Measurements from ENCODE around the gene ATXN7L1. TPM values are rescaled to one million over a fixed set of nuclear protein-coding genes. Genes with fewer than 3 reads are reported as not detected.

ATXN7L1 gene
- polyA plus RNA-seq, 1 of the 3 experiments (the other 2 are of a cell fraction): 6.0 TPM

DNA sequence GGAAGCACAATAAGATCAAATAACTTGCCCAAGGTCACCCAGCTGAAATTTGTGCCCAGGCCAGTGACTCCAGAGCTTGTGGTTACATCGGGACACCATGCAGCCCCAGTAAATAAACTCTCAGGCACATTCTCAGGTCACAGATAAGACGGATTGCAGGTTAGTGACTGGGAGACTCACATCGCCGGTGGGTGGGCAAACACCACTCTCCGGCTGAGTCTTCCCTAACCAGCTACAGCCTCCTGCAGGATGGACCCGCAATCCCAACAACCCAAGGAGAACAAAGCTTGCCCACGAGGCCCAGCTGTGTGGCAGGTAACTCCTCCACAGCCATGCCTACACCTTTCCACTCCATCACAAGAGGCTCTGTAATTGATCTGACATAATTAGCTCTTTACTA lies 213.4 kb downstream of the ATXN7L1 start (continued):
- TF ChIP-seq, protein P1, sequence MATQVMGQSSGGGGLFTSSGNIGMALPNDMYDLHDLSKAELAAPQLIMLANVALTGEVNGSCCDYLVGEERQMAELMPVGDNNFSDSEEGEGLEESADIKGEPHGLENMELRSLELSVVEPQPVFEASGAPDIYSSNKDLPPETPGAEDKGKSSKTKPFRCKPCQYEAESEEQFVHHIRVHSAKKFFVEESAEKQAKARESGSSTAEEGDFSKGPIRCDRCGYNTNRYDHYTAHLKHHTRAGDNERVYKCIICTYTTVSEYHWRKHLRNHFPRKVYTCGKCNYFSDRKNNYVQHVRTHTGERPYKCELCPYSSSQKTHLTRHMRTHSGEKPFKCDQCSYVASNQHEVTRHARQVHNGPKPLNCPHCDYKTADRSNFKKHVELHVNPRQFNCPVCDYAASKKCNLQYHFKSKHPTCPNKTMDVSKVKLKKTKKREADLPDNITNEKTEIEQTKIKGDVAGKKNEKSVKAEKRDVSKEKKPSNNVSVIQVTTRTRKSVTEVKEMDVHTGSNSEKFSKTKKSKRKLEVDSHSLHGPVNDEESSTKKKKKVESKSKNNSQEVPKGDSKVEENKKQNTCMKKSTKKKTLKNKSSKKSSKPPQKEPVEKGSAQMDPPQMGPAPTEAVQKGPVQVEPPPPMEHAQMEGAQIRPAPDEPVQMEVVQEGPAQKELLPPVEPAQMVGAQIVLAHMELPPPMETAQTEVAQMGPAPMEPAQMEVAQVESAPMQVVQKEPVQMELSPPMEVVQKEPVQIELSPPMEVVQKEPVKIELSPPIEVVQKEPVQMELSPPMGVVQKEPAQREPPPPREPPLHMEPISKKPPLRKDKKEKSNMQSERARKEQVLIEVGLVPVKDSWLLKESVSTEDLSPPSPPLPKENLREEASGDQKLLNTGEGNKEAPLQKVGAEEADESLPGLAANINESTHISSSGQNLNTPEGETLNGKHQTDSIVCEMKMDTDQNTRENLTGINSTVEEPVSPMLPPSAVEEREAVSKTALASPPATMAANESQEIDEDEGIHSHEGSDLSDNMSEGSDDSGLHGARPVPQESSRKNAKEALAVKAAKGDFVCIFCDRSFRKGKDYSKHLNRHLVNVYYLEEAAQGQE (IDR thresholded peaks at IDR 0.05; ENCODE audit: low read depth, low read length): no peak
- no peak for TF ChIP-seq RAD21 (IDR thresholded peaks at IDR 0.05; ENCODE audit: low read length)
- TF ChIP-seq FOSL2 (IDR thresholded peaks at IDR 0.05; ENCODE audit: borderline replicate concordance, low read depth): no peak
- no peak for TF ChIP-seq EP300 (IDR thresholded peaks at IDR 0.05; ENCODE audit: borderline replicate concordance in 1 of 2, low read depth in 1 of 2, low read length in 1 of 2)

DNA sequence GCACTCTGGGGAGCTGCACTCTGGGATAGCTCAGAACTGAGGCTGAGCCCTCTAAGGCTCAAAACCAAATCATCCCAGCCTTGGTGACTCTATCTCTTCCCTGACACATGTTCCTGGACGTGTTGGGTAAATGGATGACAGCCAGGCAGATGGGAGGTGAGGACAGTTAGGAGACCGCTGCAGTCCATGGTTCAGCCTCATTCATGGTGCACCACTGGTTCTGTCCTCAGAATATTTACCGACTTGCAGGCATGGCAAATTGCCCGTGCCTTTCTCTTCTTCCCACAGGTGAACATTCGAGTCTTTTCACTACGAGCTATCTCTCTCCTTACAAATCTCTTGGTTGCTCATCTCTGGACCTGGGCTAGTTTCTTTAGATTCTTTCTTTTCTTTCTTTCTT lies 214.8 kb downstream of the ATXN7L1 start:
- CTCF ChIA-PET: interaction anchor here (3.4 to 3.5 kb wide), 2 partner anchors 9 to 11 kb away, joined by 12 to 23 read pairs; no protein-coding TSS in a partner anchor
- WGBS (ENCODE audit: low lambda C conversion rate): 90% methylated on average over 5 of the region's 6 CpGs

More for the DNA sequence above, 214.8 kb downstream of the ATXN7L1 start:
- H3K27ac ChIP-seq (ENCODE audit: low read depth in 2 of 2, low read length in 1 of 2): no peak overlapping the region
- H3F3A ChIP-seq (replicated peaks; ENCODE audit: insufficient read depth): no peaks in the 10 kb centered on the region
- peaks cover 3 to 5% of the 10 kb centered on the region in 2 experiments for H3K36me3 ChIP-seq (replicated peaks in 1 of 2; ENCODE audit: control insufficient read depth in 1 of 2, insufficient read depth in 2 of 2, low read length in 1 of 2)
- H3K79me2 ChIP-seq (ENCODE audit: insufficient read depth): no peaks in the 10 kb centered on the region
- no peak overlapping the region for H3K4me3 ChIP-seq (ENCODE audit: low read depth in 2 of 2, low read length in 1 of 2)
- POLR2A ChIA-PET: no interaction called here
- H3K9me3 ChIP-seq: no peaks in the 10 kb centered on the region
- H3K4me2 ChIP-seq: no peak overlapping the region
- H3K9me2 ChIP-seq: no peaks in the 10 kb centered on the region
- no peak for DNase-seq
- peaks cover 5 to 9% of the 10 kb centered on the region in 2 experiments; a peak in 2 of 4 replicates for H3K4me1 ChIP-seq (ENCODE audit: control insufficient read depth in 1 of 2, insufficient read depth in 2 of 2, low read depth in 1 of 2, low read length in 1 of 2)
- H3K27me3 ChIP-seq (ENCODE audit: insufficient read depth): no peaks in the 10 kb centered on the region
- no peak overlapping the region for H2AFZ ChIP-seq (ENCODE audit: low read depth)
- H3K9ac ChIP-seq: no peak overlapping the region
- peaks cover 7% of the 10 kb centered on the region for H4K20me1 ChIP-seq (ENCODE audit: insufficient read depth)
- TF ChIP-seq, protein P2, sequence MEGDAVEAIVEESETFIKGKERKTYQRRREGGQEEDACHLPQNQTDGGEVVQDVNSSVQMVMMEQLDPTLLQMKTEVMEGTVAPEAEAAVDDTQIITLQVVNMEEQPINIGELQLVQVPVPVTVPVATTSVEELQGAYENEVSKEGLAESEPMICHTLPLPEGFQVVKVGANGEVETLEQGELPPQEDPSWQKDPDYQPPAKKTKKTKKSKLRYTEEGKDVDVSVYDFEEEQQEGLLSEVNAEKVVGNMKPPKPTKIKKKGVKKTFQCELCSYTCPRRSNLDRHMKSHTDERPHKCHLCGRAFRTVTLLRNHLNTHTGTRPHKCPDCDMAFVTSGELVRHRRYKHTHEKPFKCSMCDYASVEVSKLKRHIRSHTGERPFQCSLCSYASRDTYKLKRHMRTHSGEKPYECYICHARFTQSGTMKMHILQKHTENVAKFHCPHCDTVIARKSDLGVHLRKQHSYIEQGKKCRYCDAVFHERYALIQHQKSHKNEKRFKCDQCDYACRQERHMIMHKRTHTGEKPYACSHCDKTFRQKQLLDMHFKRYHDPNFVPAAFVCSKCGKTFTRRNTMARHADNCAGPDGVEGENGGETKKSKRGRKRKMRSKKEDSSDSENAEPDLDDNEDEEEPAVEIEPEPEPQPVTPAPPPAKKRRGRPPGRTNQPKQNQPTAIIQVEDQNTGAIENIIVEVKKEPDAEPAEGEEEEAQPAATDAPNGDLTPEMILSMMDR (IDR thresholded peaks at IDR 0.05): no peak
- TF ChIP-seq, protein P3, sequence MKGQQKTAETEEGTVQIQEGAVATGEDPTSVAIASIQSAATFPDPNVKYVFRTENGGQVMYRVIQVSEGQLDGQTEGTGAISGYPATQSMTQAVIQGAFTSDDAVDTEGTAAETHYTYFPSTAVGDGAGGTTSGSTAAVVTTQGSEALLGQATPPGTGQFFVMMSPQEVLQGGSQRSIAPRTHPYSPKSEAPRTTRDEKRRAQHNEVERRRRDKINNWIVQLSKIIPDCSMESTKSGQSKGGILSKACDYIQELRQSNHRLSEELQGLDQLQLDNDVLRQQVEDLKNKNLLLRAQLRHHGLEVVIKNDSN (IDR thresholded peaks at IDR 0.05; ENCODE audit: borderline replicate concordance, low read depth): no peak
- TF ChIP-seq CHD2 (IDR thresholded peaks at IDR 0.05; ENCODE audit: low read length, partially characterized antibody) (no peak), TAF1 (IDR thresholded peaks at IDR 0.05; ENCODE audit: borderline replicate concordance, low read depth, low read length) (no peak), EP300 (IDR thresholded peaks at IDR 0.05; ENCODE audit: borderline replicate concordance in 1 of 2, low read depth in 1 of 2, low read length in 1 of 2) (no peak), RAD21 (IDR thresholded peaks at IDR 0.05; ENCODE audit: low read length) (no peak), NRF1 (IDR thresholded peaks at IDR 0.05; ENCODE audit: low read depth, low read length) (no peak), TCF12 (IDR thresholded peaks at IDR 0.05) (no peak), SIN3A (IDR thresholded peaks at IDR 0.05; ENCODE audit: borderline replicate concordance, low read depth, low read length) (no peak)
- TF ChIP-seq, protein P4, sequence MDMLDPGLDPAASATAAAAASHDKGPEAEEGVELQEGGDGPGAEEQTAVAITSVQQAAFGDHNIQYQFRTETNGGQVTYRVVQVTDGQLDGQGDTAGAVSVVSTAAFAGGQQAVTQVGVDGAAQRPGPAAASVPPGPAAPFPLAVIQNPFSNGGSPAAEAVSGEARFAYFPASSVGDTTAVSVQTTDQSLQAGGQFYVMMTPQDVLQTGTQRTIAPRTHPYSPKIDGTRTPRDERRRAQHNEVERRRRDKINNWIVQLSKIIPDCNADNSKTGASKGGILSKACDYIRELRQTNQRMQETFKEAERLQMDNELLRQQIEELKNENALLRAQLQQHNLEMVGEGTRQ (IDR thresholded peaks at IDR 0.05; ENCODE audit: borderline replicate concordance, low read depth, low read length): no peak
- TF ChIP-seq, protein P5, sequence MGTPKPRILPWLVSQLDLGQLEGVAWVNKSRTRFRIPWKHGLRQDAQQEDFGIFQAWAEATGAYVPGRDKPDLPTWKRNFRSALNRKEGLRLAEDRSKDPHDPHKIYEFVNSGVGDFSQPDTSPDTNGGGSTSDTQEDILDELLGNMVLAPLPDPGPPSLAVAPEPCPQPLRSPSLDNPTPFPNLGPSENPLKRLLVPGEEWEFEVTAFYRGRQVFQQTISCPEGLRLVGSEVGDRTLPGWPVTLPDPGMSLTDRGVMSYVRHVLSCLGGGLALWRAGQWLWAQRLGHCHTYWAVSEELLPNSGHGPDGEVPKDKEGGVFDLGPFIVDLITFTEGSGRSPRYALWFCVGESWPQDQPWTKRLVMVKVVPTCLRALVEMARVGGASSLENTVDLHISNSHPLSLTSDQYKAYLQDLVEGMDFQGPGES (IDR thresholded peaks at IDR 0.05; ENCODE audit: low read depth, low read length): no peak
- TF ChIP-seq, protein P6, sequence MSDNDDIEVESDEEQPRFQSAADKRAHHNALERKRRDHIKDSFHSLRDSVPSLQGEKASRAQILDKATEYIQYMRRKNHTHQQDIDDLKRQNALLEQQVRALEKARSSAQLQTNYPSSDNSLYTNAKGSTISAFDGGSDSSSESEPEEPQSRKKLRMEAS (IDR thresholded peaks at IDR 0.05; ENCODE audit: low read depth): no peak

All from SK-N-SH (cell line).